HG02798 (cell line): ENCODE measurements around the gene SFT2D3.

Experiments
- ATAC-seq: cut with Tn5 transposase; IDR thresholded peaks from one replicate; pipeline ENCODE4 v1.9.1; 2021; ENCODE audit warnings: mild to moderate bottlenecking; ENCODE audit not compliant: unreplicated experiment, poor library complexity

The SFT2D3 gene

GRCh38 chr2:127664065-127664894 lies 37.0 kb upstream of the SFT2D3 start:
- no peak for ATAC-seq

GRCh38 chr2:127664895-127665225 lies 36.4 kb upstream of the SFT2D3 start:
- no peak for ATAC-seq

GRCh38 chr2:127665267-127665893 lies 35.9 kb upstream of the SFT2D3 start:
- ATAC-seq: no peak

- no peak for ATAC-seq
Measured at GRCh38 chr2:127669056-127669455, 32.2 kb upstream of the SFT2D3 start.

- ATAC-seq: no peak
Measured at GRCh38 chr2:127670055-127670956, 31.0 kb upstream of the SFT2D3 start.

GRCh38 chr2:127670957-127671290 lies 30.4 kb upstream of the SFT2D3 start:
- no peak for ATAC-seq

- ATAC-seq: no peak
Measured at GRCh38 chr2:127671557-127672302, 29.6 kb upstream of the SFT2D3 start.

- no peak for ATAC-seq
Measured at GRCh38 chr2:127672341-127673224, 28.7 kb upstream of the SFT2D3 start.

GRCh38 chr2:127673291-127674069 lies 27.8 kb upstream of the SFT2D3 start:
- no peak for ATAC-seq

- ATAC-seq: no peak
Measured at GRCh38 chr2:127674241-127675209, 26.8 kb upstream of the SFT2D3 start.

- no peak for ATAC-seq
Measured at GRCh38 chr2:127675331-127676261, 25.7 kb upstream of the SFT2D3 start, which contains the start of gene LIMS2. Gene LIMS2, minus strand, starts transcription at chr2:127675530. Its CDS starts 506 bp downstream, at chr2:127675024.

- no peak for ATAC-seq
Measured at GRCh38 chr2:127676906-127677305, 24.4 kb upstream of the SFT2D3 start.

- no peak for ATAC-seq
Measured at GRCh38 chr2:127678531-127678930, 22.8 kb upstream of the SFT2D3 start.

GRCh38 chr2:127678991-127679390 lies 22.3 kb upstream of the SFT2D3 start:
- no peak for ATAC-seq

GRCh38 chr2:127679680-127680361 lies 21.5 kb upstream of the SFT2D3 start:
- ATAC-seq: no peak
